ENCODE results near the gene EEF2.
"Not testable (repeated sequence)": the region's sequence is repeated elsewhere in the genome, so short reads cannot be mapped to it uniquely, and the experiment has no call there.

The EEF2 gene

GRCh38 chr19:4007021-4007835 lies 22.0 kb upstream of the EEF2 start, which contains the start of gene PIAS4:
Gene PIAS4 (plus strand): TSS chr19:4007736. CDS start chr19:4007761, 25 bp downstream.
- no peaks in the 10 kb centered on the region for H3K9me3 ChIP-seq (ENCODE audit: control insufficient read depth, low read length)
- peak within 1 kb of the TSS; percentile 96 for H2AFZ ChIP-seq
- peak within 1 kb of the TSS; percentile 93 for H3K4me2 ChIP-seq (ENCODE audit: low read length)
- peak within 1 kb of the TSS; percentile 61 for H3K9ac ChIP-seq
- no peaks in the 10 kb centered on the region for H3K27me3 ChIP-seq (ENCODE audit: control insufficient read depth, insufficient read depth, low read length)
- peak within 1 kb of the TSS; percentile 76 for H3K27ac ChIP-seq
- TF ChIP-seq CTCF (IDR thresholded peaks at IDR 0.05) = no peak
- H3K79me2 ChIP-seq = peaks cover 39% of the 10 kb centered on the region
- no peaks in the 10 kb centered on the region for H3K36me3 ChIP-seq (ENCODE audit: control insufficient read depth, insufficient read depth, low read length)
- peaks cover 9% of the 10 kb centered on the region for H3K4me1 ChIP-seq
- H3K4me3 ChIP-seq (ENCODE audit: low read depth, low read length) = peak within 1 kb of the TSS; percentile 87

DNA sequence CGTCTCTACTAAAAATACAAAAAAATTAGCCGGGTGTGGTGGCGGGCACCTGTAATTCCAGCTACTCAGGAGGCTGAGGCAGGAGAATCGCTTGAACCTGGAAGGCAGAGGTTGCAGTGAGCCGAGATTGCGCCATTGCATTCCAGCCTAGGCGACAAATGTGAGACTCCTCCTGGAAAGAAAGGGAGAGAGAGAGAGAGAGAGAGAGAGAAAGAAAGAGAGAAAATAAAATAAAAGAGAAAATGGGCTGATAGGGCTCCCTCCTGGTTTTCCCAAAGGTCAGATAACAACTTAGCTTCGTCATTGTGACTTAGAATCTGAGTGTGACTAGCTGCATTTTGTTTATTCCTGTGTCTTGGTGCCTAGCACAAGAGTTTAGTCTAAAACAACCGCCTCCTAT lies 20.2 kb upstream of the EEF2 start:
- not testable (repeated sequence) for H3K36me3 ChIP-seq (ENCODE audit: control insufficient read depth, insufficient read depth, low read length); H3K9me3 ChIP-seq (ENCODE audit: control insufficient read depth, low read length); H3K4me1 ChIP-seq; H3K27me3 ChIP-seq (ENCODE audit: control insufficient read depth, insufficient read depth, low read length); H3K4me2 ChIP-seq (ENCODE audit: low read length); H3K4me3 ChIP-seq (ENCODE audit: low read depth, low read length); H2AFZ ChIP-seq; H3K27ac ChIP-seq; H3K9ac ChIP-seq
- peaks cover 26% of the 10 kb centered on the region for H3K79me2 ChIP-seq

- not testable (repeated sequence) for H3K27me3 ChIP-seq (ENCODE audit: control insufficient read depth, insufficient read depth, low read length)
These were observed 15.5 kb upstream of the EEF2 start for GRCh38 chr19:4000798-4001197.

GRCh38 chr19:3998667-3999412 lies 13.6 kb upstream of the EEF2 start:
- H3K36me3 ChIP-seq (ENCODE audit: control insufficient read depth, insufficient read depth, low read length); H3K79me2 ChIP-seq; H3K9me3 ChIP-seq (ENCODE audit: control insufficient read depth, low read length); H3K9ac ChIP-seq; H3K4me1 ChIP-seq; H3K27ac ChIP-seq; H2AFZ ChIP-seq; H3K27me3 ChIP-seq (ENCODE audit: control insufficient read depth, insufficient read depth, low read length); H3K4me2 ChIP-seq (ENCODE audit: low read length); H3K4me3 ChIP-seq (ENCODE audit: low read depth, low read length): not testable (repeated sequence)

More at GRCh38 chr19:4000798-4001197, 15.5 kb upstream of the EEF2 start:
- H3K27ac ChIP-seq; H2AFZ ChIP-seq; H3K36me3 ChIP-seq (ENCODE audit: control insufficient read depth, insufficient read depth, low read length); H3K9ac ChIP-seq; H3K4me3 ChIP-seq (ENCODE audit: low read depth, low read length); H3K4me2 ChIP-seq (ENCODE audit: low read length); H3K4me1 ChIP-seq; H3K79me2 ChIP-seq; H3K9me3 ChIP-seq (ENCODE audit: control insufficient read depth, low read length): not testable (repeated sequence)

- Histone ChIP-seq H3K4me1 (no peaks in the 10 kb centered on the region), H3K27ac (no peak overlapping the region), H3K9me3 (ENCODE audit: control insufficient read depth, low read length) (no peaks in the 10 kb centered on the region), H3K9ac (no peak overlapping the region), H3K27me3 (ENCODE audit: control insufficient read depth, insufficient read depth, low read length) (no peaks in the 10 kb centered on the region), H3K4me2 (ENCODE audit: low read length) (no peak overlapping the region), H3K4me3 (ENCODE audit: low read depth, low read length) (no peak overlapping the region), H3K79me2 (no peaks in the 10 kb centered on the region), H3K36me3 (ENCODE audit: control insufficient read depth, insufficient read depth, low read length) (no peaks in the 10 kb centered on the region), H2AFZ (no peak overlapping the region)
- no peak for TF ChIP-seq CTCF (IDR thresholded peaks at IDR 0.05)
These were observed 10.3 kb upstream of the EEF2 start for GRCh38 chr19:3995607-3996006.

- Histone ChIP-seq H2AFZ (peak overlapping the region; percentile 93), H3K9ac (no peak overlapping the region), H3K27ac (no peak overlapping the region), H3K36me3 (ENCODE audit: control insufficient read depth, insufficient read depth, low read length) (no peaks in the 10 kb centered on the region), H3K79me2 (no peaks in the 10 kb centered on the region), H3K4me1 (peaks cover 7% of the 10 kb centered on the region), H3K9me3 (ENCODE audit: control insufficient read depth, low read length) (no peaks in the 10 kb centered on the region), H3K4me2 (ENCODE audit: low read length) (no peak overlapping the region), H3K4me3 (ENCODE audit: low read depth, low read length) (no peak overlapping the region), H3K27me3 (ENCODE audit: control insufficient read depth, insufficient read depth, low read length) (no peaks in the 10 kb centered on the region)
- no peak for TF ChIP-seq CTCF (IDR thresholded peaks at IDR 0.05)
These were observed 5.5 kb upstream of the EEF2 start for GRCh38 chr19:3990815-3991117.
